Mesothelial cell of epicardium (in vitro differentiated cells): Measurements from ENCODE around the gene BTAF1. TPM values are rescaled to one million over a fixed set of nuclear protein-coding genes. Genes with fewer than 3 reads are reported as not detected.

Experiments used
- DNase-seq, 2 experiments: peaks; one replicate each; pipeline ENCODE4 v3.0.0; 2021; ENCODE audit warnings: low spot score in 2 of 2; ENCODE audit not compliant: unreplicated experiment in 2 of 2
- H3K27ac Mint-ChIP-seq: 2 replicates; pipeline ENCODE4 v1.8.0; 2021; ENCODE audit warnings: mixed read lengths
- H3K27me3 Mint-ChIP-seq: 2 replicates; pipeline ENCODE4 v1.8.0; 2021; ENCODE audit warnings: low read depth, mixed read lengths
- H3K36me3 Mint-ChIP-seq: 2 replicates; pipeline ENCODE4 v1.8.0; 2021; ENCODE audit warnings: mixed read lengths
- H3K4me1 Mint-ChIP-seq: 2 replicates; pipeline ENCODE4 v1.8.0; 2021; ENCODE audit warnings: mixed read lengths
- H3K4me3 Mint-ChIP-seq: 2 replicates; pipeline ENCODE4 v1.8.0; 2021; ENCODE audit warnings: mild to moderate bottlenecking, moderate library complexity, mixed read lengths
- H3K9me3 Mint-ChIP-seq: 2 replicates; pipeline ENCODE4 v1.8.0; 2021; ENCODE audit warnings: mixed read lengths
- CTCF ChIP-seq: fragments of 200-600 bp; sonication (generic); IDR thresholded peaks from one replicate; pipeline ENCODE4 v1.5.0; 2021; ENCODE audit warnings: antibody characterized with exemption; ENCODE audit not compliant: unreplicated experiment
- total RNA-seq: library from RNA; stranded (reverse); gene quantifications from 3 replicates; pipeline ENCODE4 v1.2.1, GENCODE V29; 2021

Gene BTAF1
- total RNA-seq, 1 donor from 2014 or later, result 54.2 TPM

GRCh38 chr10:91944880-91945630, 21.5 kb downstream of the BTAF1 start:
- Mint-ChIP-seq H3K9me3 (peaks cover 3% of the 10 kb centered on the region), H3K4me3 (no peak overlapping the region), H3K36me3 (peaks cover 41% of the 10 kb centered on the region), H3K27ac (no peak overlapping the region), H3K4me1 (peaks cover 3% of the 10 kb centered on the region), H3K27me3 (no peaks in the 10 kb centered on the region)
- no peak for DNase-seq
- TF ChIP-seq CTCF, result no peak

- DNase-seq, result no peak
- Mint-ChIP-seq H3K9me3 (peaks cover 3% of the 10 kb centered on the region), H3K4me1 (no peaks in the 10 kb centered on the region), H3K4me3 (no peak overlapping the region), H3K27me3 (no peaks in the 10 kb centered on the region), H3K36me3 (peaks cover 38% of the 10 kb centered on the region), H3K27ac (no peak overlapping the region)
- no peak for TF ChIP-seq CTCF
These were observed 30.1 kb downstream of the BTAF1 start for GRCh38 chr10:91953600-91954160.

DNA sequence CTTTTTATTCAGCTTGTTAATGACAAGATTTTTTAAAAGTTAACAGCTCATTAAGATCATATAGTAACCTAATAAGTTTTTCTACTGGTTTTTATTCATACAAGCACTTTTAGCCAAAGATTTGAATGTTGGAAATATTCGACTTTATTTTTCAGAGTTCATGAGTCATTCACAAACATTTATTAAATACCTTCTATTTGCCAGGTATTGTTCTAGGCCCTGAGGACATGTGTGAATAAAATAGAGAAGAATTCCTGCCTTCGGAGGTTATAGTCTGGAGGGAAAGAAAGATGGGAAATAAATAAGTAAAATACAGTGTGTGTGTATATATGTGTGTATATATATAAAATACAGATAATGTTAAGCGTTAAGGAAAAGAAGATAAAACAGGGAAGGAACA, 31.5 kb downstream of the BTAF1 start:
- Mint-ChIP-seq H3K4me3 (no peak overlapping the region), H3K4me1 (no peaks in the 10 kb centered on the region), H3K9me3 (no peaks in the 10 kb centered on the region), H3K27ac (no peak overlapping the region), H3K36me3 (peaks cover 38% of the 10 kb centered on the region), H3K27me3 (no peaks in the 10 kb centered on the region)
- DNase-seq, result no peak
- no peak for TF ChIP-seq CTCF

- peaks cover 34% of the 10 kb centered on the region for H3K36me3 Mint-ChIP-seq
- no peak for DNase-seq
- TF ChIP-seq CTCF, result no peak
- no peak overlapping the region for H3K27ac Mint-ChIP-seq
- H3K27me3 Mint-ChIP-seq, result no peaks in the 10 kb centered on the region
- H3K4me3 Mint-ChIP-seq, result no peak overlapping the region
- no peaks in the 10 kb centered on the region for H3K9me3 Mint-ChIP-seq
- H3K4me1 Mint-ChIP-seq, result no peaks in the 10 kb centered on the region
These were observed 33.5 kb downstream of the BTAF1 start for GRCh38 chr10:91957091-91957490.

DNA sequence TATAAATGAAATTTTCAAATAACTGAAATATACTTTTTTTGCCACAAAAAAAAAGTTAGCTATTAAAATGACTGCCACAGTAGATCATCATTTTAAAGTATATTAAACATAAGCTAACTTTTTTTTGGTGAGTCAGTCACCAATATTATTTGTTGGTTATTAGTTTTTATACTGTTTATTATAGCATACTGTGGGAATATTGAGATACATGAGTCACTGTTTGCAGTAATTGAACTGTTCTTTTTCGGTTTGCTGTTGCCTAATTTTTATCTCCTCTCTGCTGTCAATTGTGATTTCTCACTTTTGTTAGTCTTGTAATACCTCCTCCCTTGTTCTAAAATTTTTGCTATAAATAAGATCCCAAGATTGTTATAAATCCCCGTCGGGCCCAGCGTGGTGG, 45.7 kb downstream of the BTAF1 start:
- no peak overlapping the region for H3K4me3 Mint-ChIP-seq
- no peaks in the 10 kb centered on the region for H3K9me3 Mint-ChIP-seq
- H3K27me3 Mint-ChIP-seq, result no peaks in the 10 kb centered on the region
- DNase-seq, result no peak
- no peak for TF ChIP-seq CTCF
- no peaks in the 10 kb centered on the region for H3K4me1 Mint-ChIP-seq
- H3K36me3 Mint-ChIP-seq, result peaks cover 41% of the 10 kb centered on the region
- no peak overlapping the region for H3K27ac Mint-ChIP-seq
